ENCODE results near the gene AMDHD2. TPM values are rescaled to one million over a fixed set of nuclear protein-coding genes. Genes with fewer than 3 reads are reported as not detected.

Gene AMDHD2
- total and polyA plus RNA-seq, 2 of the 13 experiments (the other 11 are each of a cell fraction or from before 2014, with no cell fraction given): 33.5 to 39.1 TPM

DNA sequence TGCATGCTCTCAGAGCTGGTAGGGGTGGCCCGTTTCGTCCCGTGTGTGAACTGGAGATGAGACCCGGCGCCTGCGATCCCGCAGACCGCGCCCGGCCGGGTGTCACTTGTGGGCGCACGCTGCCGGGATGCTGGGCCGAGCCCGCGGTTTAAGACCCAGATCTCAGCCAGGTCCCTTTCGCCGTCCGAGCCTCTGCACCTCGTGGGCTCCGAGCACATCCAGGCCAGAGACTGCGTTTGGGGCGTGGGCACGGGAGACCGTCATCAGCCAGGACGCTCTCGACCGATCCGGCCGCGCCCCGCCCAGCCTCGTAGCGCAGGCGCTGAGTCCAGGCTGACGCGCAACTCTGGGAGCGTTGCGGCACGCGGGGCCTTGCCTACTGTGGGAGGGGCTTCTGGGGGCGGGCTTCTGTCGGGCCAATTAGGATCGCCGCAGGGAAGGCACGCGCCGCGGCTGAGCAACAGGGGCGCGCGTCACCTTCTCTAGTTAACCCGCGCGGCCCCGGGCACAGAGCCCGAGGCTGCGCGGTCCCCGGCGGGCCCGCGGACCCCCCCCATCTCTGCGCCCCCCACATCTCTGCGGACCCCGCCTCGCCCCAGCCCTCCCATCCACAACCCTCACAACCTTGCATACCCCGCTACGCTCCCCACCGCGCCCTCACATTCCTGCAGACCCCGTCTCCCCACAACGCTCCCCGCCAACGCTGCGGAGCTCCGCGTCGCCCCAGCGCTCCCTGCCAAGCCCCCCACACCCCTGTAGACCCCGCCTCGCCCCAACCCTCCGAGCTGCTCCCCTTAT lies 11.7 kb downstream of the AMDHD2 start (continued):
- peak; percentile 31; the same call in 1 of the 2 replicates for TF ChIP-seq ZNF142 (CRISPR knock-in tag; IDR thresholded peaks at IDR 0.05)
- no peak for TF ChIP-seq ZNF850 (CRISPR knock-in tag; conservative IDR thresholded peaks at IDR 0.05)
- no peak for TF ChIP-seq ZNF841 (CRISPR knock-in tag; IDR thresholded peaks at IDR 0.05; ENCODE audit: borderline replicate concordance)
- no peak for TF ChIP-seq ISX (CRISPR knock-in tag; conservative IDR thresholded peaks at IDR 0.05)
- TF ChIP-seq SPEN (CRISPR knock-in tag; IDR thresholded peaks at IDR 0.05; ENCODE audit: low read depth): peak; percentile 78
- no peak for TF ChIP-seq ZNF773 (CRISPR knock-in tag; IDR thresholded peaks at IDR 0.05; ENCODE audit: borderline replicate concordance)
- TF ChIP-seq HMG20A (CRISPR knock-in tag; IDR thresholded peaks at IDR 0.05; ENCODE audit: borderline replicate concordance): no peak
- 0 out of 2 replicates have a peak, but pooled peaks have one; percentile 16 for TF ChIP-seq ZNF605 (CRISPR knock-in tag; IDR thresholded peaks at IDR 0.05)
- 0 out of 2 replicates have a peak, but pooled peaks have one; percentile 41 for TF ChIP-seq ZNF205 (CRISPR knock-in tag; IDR thresholded peaks at IDR 0.05)
- TF ChIP-seq SNRNP70 (IDR thresholded peaks at IDR 0.05; ENCODE audit: low read depth, low read length): 0 out of 2 replicates have a peak, but pooled peaks have one; percentile 88
- TF ChIP-seq SRF (IDR thresholded peaks at IDR 0.05; ENCODE audit: low read depth, low read length): 0 out of 2 replicates have a peak, but pooled peaks have one; percentile 10
- no peak for TF ChIP-seq PPARG (CRISPR knock-in tag; conservative IDR thresholded peaks at IDR 0.05)
- TF ChIP-seq, protein P1, sequence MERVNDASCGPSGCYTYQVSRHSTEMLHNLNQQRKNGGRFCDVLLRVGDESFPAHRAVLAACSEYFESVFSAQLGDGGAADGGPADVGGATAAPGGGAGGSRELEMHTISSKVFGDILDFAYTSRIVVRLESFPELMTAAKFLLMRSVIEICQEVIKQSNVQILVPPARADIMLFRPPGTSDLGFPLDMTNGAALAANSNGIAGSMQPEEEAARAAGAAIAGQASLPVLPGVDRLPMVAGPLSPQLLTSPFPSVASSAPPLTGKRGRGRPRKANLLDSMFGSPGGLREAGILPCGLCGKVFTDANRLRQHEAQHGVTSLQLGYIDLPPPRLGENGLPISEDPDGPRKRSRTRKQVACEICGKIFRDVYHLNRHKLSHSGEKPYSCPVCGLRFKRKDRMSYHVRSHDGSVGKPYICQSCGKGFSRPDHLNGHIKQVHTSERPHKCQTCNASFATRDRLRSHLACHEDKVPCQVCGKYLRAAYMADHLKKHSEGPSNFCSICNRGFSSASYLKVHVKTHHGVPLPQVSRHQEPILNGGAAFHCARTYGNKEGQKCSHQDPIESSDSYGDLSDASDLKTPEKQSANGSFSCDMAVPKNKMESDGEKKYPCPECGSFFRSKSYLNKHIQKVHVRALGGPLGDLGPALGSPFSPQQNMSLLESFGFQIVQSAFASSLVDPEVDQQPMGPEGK (CRISPR knock-in tag; IDR thresholded peaks at IDR 0.05): peak; percentile 65
- TF ChIP-seq ZFP36L1 (CRISPR knock-in tag; IDR thresholded peaks at IDR 0.05): 0 out of 2 replicates have a peak, but pooled peaks have one; percentile 86
- TF ChIP-seq FLYWCH1 (CRISPR knock-in tag; IDR thresholded peaks at IDR 0.05): no peak
